NCI-H69 (cell line): ENCODE measurements around the gene PRRG4.
A peak's percentile ranks its signal among the peaks of the same experiment; 100 is the strongest.
"Not testable (repeated sequence)": the region's sequence is repeated elsewhere in the genome, so short reads cannot be mapped to it uniquely, and the experiment has no call there.

Experiments
- DNase-seq: peaks from one replicate; lab custom pipeline; 2025; lab: John Stamatoyannopoulos, UW

PRRG4 gene

DNA sequence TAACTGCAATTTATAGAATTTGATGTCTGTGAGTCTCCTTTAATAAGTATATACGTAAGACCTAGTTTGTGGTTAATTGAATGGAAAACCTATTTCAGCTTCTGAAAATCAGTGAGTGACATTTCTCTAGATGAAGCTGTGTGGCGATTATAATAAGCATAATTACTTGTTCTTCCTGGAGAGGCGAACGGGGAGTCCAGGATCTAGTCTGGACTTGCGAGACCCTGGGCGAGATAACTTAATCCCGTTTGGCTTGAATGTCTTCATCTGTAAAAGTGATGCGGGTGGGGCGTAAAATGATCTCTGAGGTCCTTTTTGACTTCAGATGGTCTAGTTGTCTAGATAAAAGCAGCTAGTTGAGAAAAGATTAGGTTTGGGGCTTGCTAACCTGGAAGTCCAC lies 1.1 kb downstream of the PRRG4 start:
- DNase-seq: peak; percentile 47

GRCh38 chr11:32831221-32831620 lies 1.5 kb downstream of the PRRG4 start:
- DNase-seq: no peak

DNA sequence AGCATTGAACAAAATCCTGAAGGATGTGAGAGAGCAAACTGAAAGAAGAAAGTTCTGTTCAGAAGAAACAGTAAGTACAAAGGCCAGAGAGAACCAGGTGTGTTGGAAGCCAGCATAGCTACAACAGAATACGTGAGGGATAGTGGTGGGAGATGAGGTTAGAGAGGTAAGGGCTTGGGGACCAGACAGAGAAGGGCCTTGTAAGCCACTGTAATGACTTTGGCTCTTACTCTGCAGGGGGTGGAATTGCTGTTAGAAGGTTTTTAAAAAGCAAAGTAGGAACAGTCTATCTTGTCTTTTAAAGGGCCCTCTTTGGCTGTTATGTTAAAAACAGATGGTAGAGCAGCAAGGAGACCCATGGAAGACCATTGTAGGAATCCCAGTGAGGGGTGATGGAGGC lies 4.2 kb downstream of the PRRG4 start:
- peak; percentile 10 for DNase-seq

DNA sequence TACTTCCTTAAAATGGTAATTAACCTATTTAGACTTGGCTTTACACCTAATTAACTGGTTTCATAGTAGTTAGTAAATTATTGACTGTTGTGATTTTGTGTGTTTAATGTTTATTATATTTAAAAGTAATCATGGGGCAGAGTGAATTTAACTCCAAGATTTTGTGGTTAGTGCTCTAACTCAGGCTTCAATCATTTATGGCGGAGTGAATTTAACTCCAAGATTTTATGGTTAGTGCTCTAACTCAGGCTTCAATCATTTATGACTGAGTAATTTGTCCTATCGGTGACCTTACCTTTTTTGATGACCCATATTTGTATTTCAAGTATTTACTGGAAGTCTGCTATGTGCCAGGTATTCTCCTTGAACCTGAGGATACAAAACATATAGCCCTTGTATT lies 7.2 kb downstream of the PRRG4 start:
- no peak for DNase-seq

- DNase-seq: peak; percentile 88
Observed at GRCh38 chr11:32838505-32839274, 9.0 kb downstream of the PRRG4 start.

GRCh38 chr11:32839308-32839707 lies 9.6 kb downstream of the PRRG4 start:
- DNase-seq: no peak

DNA sequence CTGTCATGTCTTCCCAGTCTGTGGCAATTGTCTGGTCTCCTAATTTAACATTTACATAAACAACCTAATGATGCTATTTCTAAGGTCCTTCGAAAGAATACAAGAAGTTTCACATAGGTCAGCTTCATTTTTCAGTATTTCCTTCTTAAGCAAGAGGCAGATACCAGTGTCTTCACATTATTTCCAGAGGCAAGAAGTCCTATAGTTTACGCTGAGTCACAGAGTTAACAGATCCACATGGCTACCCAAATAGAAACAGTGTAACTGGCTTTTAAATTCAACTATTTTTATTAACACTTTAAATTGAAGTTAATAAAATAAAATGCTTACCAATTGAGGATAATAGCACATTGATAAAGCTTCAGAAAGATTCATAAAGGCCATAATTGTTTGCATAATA lies 10.9 kb downstream of the PRRG4 start:
- DNase-seq: no peak

GRCh38 chr11:32843544-32843943 lies 13.8 kb downstream of the PRRG4 start:
- DNase-seq: no peak

- no peak for DNase-seq
Observed at GRCh38 chr11:32847511-32847910, 17.8 kb downstream of the PRRG4 start.

DNA sequence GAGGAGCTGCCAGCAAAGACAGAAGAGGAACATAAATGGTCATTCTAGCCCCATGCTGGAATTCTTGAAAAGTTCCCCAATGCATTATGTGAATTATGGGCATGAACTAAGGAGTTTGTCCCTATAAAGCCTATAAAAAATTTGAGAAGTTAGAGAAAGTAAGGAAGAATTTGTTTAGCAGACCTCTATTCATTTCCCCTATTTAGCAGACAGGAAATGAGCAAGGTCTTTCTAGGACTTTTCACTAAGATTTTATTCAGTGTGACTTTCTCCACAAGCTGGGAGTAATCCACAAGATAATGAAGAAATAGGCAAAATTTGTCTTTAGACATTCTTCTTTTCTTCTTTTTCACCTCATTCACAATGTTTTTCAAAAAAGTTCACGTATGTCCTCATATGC lies 20.0 kb downstream of the PRRG4 start:
- no peak for DNase-seq

DNA sequence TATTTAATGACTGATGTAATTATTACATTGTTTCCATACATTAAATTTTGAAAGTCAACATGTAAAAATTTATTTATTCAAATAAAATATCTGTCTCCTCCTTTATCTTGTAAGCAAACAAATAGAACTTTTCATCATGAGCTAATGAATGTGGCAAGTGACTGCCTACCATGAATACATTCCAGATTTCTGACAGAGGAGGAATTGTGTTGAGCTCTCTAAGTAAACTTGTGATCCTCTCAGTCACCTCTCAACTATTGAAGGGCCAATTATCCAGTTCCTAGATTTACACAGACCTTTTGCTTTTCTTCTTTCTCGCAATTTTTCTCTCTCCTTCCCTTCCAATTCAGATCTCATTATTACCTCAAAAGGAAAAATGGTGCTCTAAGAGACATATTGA lies 21.5 kb downstream of the PRRG4 start:
- no peak for DNase-seq

- no peak for DNase-seq
Observed at GRCh38 chr11:32852207-32852606, 22.5 kb downstream of the PRRG4 start.

DNA sequence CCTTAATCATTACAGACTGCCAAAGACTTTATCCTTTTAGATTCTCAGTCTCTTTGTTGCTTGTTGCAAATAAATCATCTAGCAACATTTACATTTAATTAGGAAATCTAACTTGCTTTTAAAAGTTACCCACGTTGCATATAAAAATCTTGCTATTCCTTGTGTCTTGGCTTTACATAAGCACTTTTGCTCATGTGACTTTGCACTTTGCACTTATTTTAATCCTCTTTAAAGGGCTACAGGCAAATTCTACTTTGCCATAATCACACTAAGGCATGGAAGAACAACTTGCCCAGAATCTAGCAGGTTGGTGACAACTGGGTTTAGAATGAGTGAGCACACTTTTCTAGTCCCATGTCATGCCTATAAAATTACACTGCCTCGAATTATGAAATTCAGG lies 25.9 kb downstream of the PRRG4 start:
- no peak for DNase-seq

- no peak for DNase-seq
Observed at GRCh38 chr11:32858731-32859130, 29.0 kb downstream of the PRRG4 start.

DNA sequence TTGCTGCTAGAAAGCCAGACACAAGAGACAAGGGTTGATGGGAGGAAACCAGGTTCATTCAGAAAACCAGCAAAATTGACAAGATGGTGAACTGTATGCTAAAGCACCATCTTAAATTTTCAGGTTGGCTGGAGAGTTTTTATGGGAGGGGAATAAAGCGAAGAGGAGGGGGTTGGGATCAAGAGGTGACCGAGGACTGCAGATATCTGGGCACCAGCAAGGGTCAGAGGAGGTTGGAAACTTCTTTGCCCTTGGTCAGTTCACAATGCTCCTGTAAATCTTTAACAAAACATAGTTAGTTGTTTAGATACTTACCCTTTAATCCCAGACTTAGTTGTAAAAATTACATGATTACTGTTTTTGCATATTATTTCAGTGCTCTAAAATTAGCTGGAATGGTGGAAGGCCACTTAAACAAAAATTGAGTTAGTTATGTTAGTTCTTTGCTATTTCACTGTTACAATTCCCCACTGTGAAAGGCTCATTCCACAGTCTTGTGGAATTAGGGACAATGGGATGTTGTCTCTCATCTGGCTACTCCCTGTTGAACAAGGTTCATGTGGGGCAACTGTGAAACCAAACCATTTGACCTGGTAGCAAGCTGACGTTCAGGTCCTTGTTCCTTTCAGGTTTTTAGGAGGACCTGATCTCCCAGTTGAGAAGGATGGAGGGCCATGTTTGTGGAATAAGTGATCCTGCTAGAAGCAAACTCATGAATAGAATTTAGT lies 32.3 kb downstream of the PRRG4 start:
- no peak for DNase-seq

- DNase-seq: no peak
Observed at GRCh38 chr11:32864555-32864954, 34.8 kb downstream of the PRRG4 start.

DNA sequence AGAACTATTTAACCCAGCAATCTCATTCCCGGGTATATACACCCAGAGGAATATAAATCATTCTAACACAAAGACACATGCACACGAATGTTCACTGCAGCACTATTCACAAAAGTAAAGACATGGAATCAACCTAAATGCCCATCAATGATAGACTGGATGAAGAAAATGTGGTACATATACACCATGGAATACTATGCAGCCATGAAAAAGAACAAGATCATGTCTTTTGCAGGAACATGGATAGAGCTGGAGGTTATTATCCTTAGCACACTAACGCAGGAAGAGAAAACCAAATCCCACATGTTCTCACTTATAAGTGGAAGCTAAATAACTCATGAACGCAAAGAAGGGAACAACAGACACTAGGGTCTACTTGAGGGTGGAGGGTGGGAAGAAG lies 39.0 kb downstream of the PRRG4 start:
- not testable (repeated sequence) for DNase-seq

GRCh38 chr11:32870676-32871075 lies 40.9 kb downstream of the PRRG4 start:
- peak; percentile 61 for DNase-seq

- peak; percentile 71 for DNase-seq
Observed at GRCh38 chr11:32874132-32874531, 44.4 kb downstream of the PRRG4 start.

DNA sequence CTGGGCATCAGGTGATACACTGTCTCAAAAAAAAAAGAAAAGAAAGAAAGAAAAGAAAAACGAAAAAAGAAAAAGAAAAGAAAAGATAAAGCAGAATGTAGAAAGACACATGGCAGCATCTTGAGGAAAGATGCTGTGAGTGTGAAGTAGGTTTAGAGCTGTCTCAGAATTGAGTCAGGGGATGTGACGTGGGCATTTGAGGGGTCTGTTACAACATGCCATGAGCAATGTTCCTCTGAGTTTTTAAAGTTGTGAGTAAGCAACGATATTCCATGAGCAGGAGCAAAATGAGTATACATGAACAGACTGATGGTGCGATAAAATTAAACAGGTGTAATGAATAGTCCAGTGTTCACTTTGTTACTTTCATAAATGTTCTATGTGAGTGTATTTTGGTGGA lies 51.6 kb downstream of the PRRG4 start:
- DNase-seq: no peak

GRCh38 chr11:32883421-32883820 lies 53.7 kb downstream of the PRRG4 start:
- no peak for DNase-seq

GRCh38 chr11:32884023-32884422 lies 54.3 kb downstream of the PRRG4 start:
- no peak for DNase-seq

DNA sequence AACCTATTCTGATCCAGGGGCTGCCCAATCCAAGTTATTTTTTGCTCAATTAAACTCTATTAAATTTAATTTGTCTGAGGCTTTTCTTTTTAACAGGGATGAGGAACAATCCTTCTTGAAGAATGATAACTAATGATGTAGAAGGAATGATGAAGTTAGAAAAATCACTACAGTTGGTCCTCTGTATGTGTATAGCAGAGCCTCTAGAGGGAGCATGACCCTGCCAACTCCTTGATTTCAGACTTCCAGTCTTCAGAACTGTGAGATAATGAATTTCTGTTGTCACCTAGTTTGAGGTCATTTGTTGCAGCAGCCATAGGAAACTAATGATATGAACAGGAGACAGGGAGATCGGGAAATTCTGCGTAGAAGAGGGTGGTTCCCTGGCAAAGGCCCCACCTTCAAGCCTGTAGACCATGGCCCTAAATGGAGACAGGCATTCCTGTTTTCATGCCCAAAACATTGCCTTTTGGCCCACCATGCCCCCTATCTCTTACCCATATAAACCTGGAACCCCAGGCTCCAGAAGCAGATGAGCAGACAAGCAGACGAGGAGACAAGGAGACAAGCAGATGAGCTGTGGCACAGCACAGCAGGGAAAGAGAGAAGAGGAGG lies 55.1 kb downstream of the PRRG4 start:
- DNase-seq: no peak
